Gastroesophageal sphincter (tissue), 3 donors: ENCODE results near the gene RGS12.

Experiments used
- CTCF ChIP-seq, 4 experiments: fragments of 200-600 bp in 2 of 4; fragments of 450-650 bp in 2 of 4; sonication (generic) in 1 of 4; IDR thresholded peaks; one replicate each; pipeline ENCODE4 v1.5.1; 2017 to 2019; ENCODE audit warnings: antibody characterized with exemption in 4 of 4, mild to moderate bottlenecking in 2 of 4, moderate library complexity in 2 of 4
- POLR2A ChIP-seq, 2 donors: fragments of 450-650 bp; IDR thresholded peaks; one replicate each; pipeline ENCODE4 v1.6.1; 2017; ENCODE audit warnings: antibody characterized with exemption in 2 of 2, mild to moderate bottlenecking in 2 of 2, moderate library complexity in 1 of 2
- POLR2AphosphoS5 ChIP-seq: sonication (generic); formaldehyde crosslinking; IDR thresholded peaks from one replicate; pipeline ENCODE4 v1.6.1; 2017; ENCODE audit warnings: antibody characterized with exemption

GRCh38 chr4:3342182-3342854, 49.5 kb downstream of the RGS12 start:
- TF ChIP-seq CTCF (IDR thresholded peaks at IDR 0.05), result no peak
- no peak for TF ChIP-seq POLR2AphosphoS5
- TF ChIP-seq POLR2A (IDR thresholded peaks at IDR 0.05), result no peak
